GM12892 (cell line): ENCODE data around the gene IFNB1.

Experiments
- POLR2A ChIP-seq: IDR thresholded peaks from 2 replicates; pipeline ENCODE4 v1.6.1; 2011; ENCODE audit warnings: low read depth, low read length, control low read depth
- POLR2AphosphoS5 ChIP-seq: IDR thresholded peaks from 2 replicates; pipeline ENCODE4 v1.6.1; 2011; ENCODE audit warnings: low read depth, low read length, control low read depth
- TAF1 ChIP-seq: IDR thresholded peaks from 2 replicates; pipeline ENCODE4 v1.6.1; 2011; ENCODE audit warnings: low read depth, mild to moderate bottlenecking, control low read depth, low read length, borderline replicate concordance

DNA sequence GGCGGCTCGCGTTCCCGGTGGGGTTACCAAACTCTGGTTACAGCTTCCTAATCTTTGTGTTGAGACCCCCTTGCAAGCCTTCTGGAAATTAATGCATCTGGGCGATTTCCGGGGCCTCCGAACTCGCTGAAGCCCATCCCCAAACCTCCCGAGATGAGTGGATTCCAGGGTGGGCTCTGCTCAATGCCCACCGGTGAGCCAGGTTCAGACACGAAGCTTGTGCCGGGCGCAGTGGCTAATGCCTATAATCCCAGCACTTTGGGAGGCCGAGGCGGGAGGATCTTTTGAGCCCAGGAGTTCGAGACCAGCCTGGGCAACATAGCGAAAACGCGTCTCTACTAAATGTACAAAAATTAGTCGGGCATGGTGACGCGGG is 45.9 kb downstream of the IFNB1 start:
- TF ChIP-seq POLR2A (no peak), TAF1 (no peak), POLR2AphosphoS5 (no peak)
